Neural progenitor cell (in vitro differentiated cells): ENCODE data around the gene OGG1.

Source experiments
- EZH2 ChIP-seq: fragments of 200-600 bp; sonication (generic); IDR thresholded peaks from 2 replicates; pipeline ENCODE4 v1.6.1; 2017; ENCODE audit warnings: antibody characterized with exemption, mild to moderate bottlenecking, moderate library complexity
- TF ChIP-seq, protein P1 (sequence below): fragments of 200-600 bp; sonication (generic); IDR thresholded peaks from 2 replicates; pipeline ENCODE4 v1.5.1; 2017; ENCODE audit warnings: antibody characterized with exemption, mild to moderate bottlenecking

DNA sequence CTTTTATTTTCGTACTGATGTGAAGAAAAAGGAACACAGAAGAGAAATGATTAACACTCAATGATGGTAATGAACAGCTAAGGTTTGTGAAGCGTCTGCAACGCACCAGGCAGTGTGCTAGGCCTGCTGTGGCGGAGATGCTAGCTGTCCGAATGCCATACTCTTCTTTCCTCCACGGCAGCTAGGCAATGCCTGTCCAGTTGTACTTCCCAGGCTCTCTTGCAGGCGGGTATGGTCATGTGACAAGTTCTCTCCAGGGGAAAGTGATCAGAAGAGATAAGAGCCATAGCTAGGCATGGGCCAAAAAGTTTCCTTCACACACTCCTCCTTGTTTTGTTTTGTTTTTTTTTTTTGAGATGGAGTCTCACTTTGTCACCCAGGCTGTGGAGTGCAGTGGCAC is 35.9 kb downstream of the OGG1 start:
- TF ChIP-seq, protein P1, sequence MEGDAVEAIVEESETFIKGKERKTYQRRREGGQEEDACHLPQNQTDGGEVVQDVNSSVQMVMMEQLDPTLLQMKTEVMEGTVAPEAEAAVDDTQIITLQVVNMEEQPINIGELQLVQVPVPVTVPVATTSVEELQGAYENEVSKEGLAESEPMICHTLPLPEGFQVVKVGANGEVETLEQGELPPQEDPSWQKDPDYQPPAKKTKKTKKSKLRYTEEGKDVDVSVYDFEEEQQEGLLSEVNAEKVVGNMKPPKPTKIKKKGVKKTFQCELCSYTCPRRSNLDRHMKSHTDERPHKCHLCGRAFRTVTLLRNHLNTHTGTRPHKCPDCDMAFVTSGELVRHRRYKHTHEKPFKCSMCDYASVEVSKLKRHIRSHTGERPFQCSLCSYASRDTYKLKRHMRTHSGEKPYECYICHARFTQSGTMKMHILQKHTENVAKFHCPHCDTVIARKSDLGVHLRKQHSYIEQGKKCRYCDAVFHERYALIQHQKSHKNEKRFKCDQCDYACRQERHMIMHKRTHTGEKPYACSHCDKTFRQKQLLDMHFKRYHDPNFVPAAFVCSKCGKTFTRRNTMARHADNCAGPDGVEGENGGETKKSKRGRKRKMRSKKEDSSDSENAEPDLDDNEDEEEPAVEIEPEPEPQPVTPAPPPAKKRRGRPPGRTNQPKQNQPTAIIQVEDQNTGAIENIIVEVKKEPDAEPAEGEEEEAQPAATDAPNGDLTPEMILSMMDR: no peak
- TF ChIP-seq EZH2: no peak
